K562 (cell line): ENCODE data around the gene SCAPER. TPM values are rescaled to one million over a fixed set of nuclear protein-coding genes. Genes with fewer than 3 reads are reported as not detected.

Experiments
- NCOA4 ChIP-seq: fragments of 450-650 bp; IDR thresholded peaks from 2 replicates; pipeline ENCODE4 v1.6.1; 2018; ENCODE audit warnings: mild to moderate bottlenecking; ENCODE audit not compliant: partially characterized antibody
- NFYB ChIP-seq: IDR thresholded peaks from 2 replicates; pipeline ENCODE4 v1.6.1; 2011; ENCODE audit warnings: mild to moderate bottlenecking, moderate library complexity; ENCODE audit not compliant: insufficient read length; ENCODE audit errors: extremely low read depth
- STAT5B ChIP-seq: fragments of 250-450 bp; sonication (Bioruptor Pico); IDR thresholded peaks from 2 replicates; pipeline ENCODE4 v1.8.0; 2021; ENCODE audit warnings: mild to moderate bottlenecking, inconsistent platforms
- ZNF134 ChIP-seq: fragments of 250-450 bp; sonication (Bioruptor Pico); conservative IDR thresholded peaks from 2 replicates; pipeline ENCODE4 v1.4.0; 2020
- ZNF395 ChIP-seq: fragments of 200-800 bp; sonication (Bioruptor generic); IDR thresholded peaks from 2 replicates; pipeline ENCODE4 v1.6.1; 2017; ENCODE audit warnings: missing genetic modification characterization, missing compliant biosample characterization
- polyA plus RNA-seq, 8 experiments: library from polyadenylated mRNA; depleted of rRNA in 4 of 8; stranded (reverse) in 5 of 8; unstranded in 3 of 8; fragments of >200 nt; fragmentation: Nextera tagmentation in 2 of 8; fragmentation: Illumina TruSeq in 1 of 8; extraction: Ambion mirVana in 2 of 8; extraction: Trizol in 1 of 8; gene quantifications; 2 replicates each; pipeline versions ENCODE4 v1.2.1 to v1.2.3, GENCODE V29; 2011 to 2014; ENCODE audit warnings: inconsistent platforms in 1 of 8, missing spikeins in 1 of 8
- total RNA-seq, 7 experiments: library from RNA; depleted of rRNA in 6 of 7; stranded (reverse); fragments of >200 nt in 6 of 7; fragmentation: Illumina TruSeq in 2 of 7; extraction: Trizol in 2 of 7; gene quantifications; 2 replicates each; pipeline versions ENCODE4 v1.2.1 to v1.2.3, GENCODE V29; 2011 to 2021; ENCODE audit warnings: low replicate concordance in 1 of 7
- TF ChIP-seq, protein P1 (sequence below): fragments of 250-450 bp; sonication (Bioruptor Pico); IDR thresholded peaks from 2 replicates; pipeline ENCODE4 v1.4.0; 2020; ENCODE audit warnings: borderline replicate concordance
- TF ChIP-seq, protein P2 (sequence below): IDR thresholded peaks from 3 replicates; pipeline ENCODE4 v1.6.1; 2011; ENCODE audit warnings: borderline replicate concordance, mild to moderate bottlenecking; ENCODE audit not compliant: insufficient read length, insufficient read depth

SCAPER gene
- total and polyA plus RNA-seq, 9 of the 15 experiments (the other 6 are each of a cell fraction or from before 2014, with no cell fraction given) = 1.3 to 5.7 (median 3.2) TPM

DNA sequence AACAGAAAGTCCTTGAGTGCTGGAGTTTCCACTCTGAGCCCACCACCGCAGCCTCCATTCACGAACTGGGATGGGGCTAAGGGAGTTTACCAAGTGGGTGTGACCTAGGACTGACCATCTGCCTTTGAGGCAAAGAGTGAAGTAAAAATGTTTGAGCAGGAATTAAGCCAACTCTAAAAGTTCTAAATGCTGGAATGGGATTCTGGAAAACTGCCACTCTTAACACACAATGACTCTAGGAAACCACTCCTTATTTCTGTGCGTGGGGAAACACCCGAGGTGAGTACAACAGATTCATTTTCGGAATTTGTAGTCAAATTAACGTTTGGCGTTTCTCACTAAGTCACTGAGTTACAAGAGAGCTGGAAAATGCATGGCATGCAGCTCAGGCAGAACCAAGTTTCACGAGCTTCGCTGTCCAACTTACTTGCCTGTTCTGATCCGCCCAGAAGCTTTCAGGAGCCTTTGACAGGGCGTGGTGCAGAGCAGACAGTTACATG, 537.0 kb downstream of the SCAPER start (continued):
- TF ChIP-seq, protein P1, sequence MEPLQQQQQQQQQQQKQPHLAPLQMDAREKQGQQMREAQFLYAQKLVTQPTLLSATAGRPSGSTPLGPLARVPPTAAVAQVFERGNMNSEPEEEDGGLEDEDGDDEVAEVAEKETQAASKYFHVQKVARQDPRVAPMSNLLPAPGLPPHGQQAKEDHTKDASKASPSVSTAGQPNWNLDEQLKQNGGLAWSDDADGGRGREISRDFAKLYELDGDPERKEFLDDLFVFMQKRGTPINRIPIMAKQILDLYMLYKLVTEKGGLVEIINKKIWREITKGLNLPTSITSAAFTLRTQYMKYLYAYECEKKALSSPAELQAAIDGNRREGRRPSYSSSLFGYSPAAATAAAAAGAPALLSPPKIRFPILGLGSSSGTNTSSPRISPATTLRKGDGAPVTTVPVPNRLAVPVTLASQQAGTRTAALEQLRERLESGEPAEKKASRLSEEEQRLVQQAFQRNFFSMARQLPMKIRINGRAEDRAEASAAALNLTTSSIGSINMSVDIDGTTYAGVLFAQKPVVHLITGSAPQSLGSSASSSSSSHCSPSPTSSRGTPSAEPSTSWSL (CRISPR knock-in tag) = no peak
- TF ChIP-seq, protein P2, sequence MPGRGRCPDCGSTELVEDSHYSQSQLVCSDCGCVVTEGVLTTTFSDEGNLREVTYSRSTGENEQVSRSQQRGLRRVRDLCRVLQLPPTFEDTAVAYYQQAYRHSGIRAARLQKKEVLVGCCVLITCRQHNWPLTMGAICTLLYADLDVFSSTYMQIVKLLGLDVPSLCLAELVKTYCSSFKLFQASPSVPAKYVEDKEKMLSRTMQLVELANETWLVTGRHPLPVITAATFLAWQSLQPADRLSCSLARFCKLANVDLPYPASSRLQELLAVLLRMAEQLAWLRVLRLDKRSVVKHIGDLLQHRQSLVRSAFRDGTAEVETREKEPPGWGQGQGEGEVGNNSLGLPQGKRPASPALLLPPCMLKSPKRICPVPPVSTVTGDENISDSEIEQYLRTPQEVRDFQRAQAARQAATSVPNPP = no peak
- TF ChIP-seq NFYB = no peak
- no peak for TF ChIP-seq ZNF395
- no peak for TF ChIP-seq NCOA4
- no peak for TF ChIP-seq ZNF134
- TF ChIP-seq STAT5B (CRISPR knock-in tag) = no peak
